ENCODE results near the gene CCDC93. TPM values are rescaled to one million over a fixed set of nuclear protein-coding genes. Genes with fewer than 3 reads are reported as not detected.
"Not testable (repeated sequence)": the region's sequence is repeated elsewhere in the genome, so short reads cannot be mapped to it uniquely, and the experiment has no call there.

CCDC93 gene
- total RNA-seq, 6 donors from 2014 or later = 19.6 to 141 (median 38.8) TPM

DNA sequence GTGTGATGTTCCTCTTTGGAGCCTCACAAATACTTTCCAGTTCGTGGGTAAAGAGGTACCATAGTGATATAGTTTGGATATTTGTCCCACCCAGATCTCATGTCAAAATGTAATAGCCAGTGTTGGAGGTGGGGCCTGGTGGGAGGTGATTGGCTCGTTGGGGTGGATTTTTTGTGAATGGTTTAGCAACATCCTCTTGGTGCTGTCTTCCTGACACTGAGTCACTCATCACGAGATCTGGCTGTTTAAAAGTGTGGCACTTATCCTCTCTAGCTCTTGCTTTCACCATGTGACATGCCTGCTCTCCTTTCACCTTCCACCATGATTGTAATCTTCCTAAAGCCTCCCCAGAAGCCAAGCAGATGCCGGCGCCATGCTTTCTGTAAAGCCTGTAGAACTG is 3.0 kb upstream of the CCDC93 start:
- WGBS, 2 donors = 63 to 77% methylated on average over 5 of the region's 5 CpGs
- DNase-seq (peak in 1 of 2 donors; percentile 61), ATAC-seq (ENCODE audit: low FRiP score in 2 of 2) (no peak)
- Histone ChIP-seq H3K4me1 (peaks cover 10 to 20% (median 15%) of the 10 kb centered on the region in 4 donors), H3K36me3 (no peaks in the 10 kb centered on the region), H3K9me3 (no peaks in the 10 kb centered on the region), H3K27me3 (no peaks in the 10 kb centered on the region), H3K4me3 (no peak overlapping the region), H3K27ac (peak overlapping the region in 2 of 4 donors; percentile 47 to 56)
- TF ChIP-seq POLR2AphosphoS5 (IDR thresholded peaks at IDR 0.05) = no peak
- peak in 1 of 4 donors; percentile 42 for TF ChIP-seq POLR2A (IDR thresholded peaks at IDR 0.05)
- TF ChIP-seq, protein P1, sequence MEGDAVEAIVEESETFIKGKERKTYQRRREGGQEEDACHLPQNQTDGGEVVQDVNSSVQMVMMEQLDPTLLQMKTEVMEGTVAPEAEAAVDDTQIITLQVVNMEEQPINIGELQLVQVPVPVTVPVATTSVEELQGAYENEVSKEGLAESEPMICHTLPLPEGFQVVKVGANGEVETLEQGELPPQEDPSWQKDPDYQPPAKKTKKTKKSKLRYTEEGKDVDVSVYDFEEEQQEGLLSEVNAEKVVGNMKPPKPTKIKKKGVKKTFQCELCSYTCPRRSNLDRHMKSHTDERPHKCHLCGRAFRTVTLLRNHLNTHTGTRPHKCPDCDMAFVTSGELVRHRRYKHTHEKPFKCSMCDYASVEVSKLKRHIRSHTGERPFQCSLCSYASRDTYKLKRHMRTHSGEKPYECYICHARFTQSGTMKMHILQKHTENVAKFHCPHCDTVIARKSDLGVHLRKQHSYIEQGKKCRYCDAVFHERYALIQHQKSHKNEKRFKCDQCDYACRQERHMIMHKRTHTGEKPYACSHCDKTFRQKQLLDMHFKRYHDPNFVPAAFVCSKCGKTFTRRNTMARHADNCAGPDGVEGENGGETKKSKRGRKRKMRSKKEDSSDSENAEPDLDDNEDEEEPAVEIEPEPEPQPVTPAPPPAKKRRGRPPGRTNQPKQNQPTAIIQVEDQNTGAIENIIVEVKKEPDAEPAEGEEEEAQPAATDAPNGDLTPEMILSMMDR (IDR thresholded peaks at IDR 0.05) = no peak
- peak in 1 of 4 donors; percentile 50 for TF ChIP-seq EP300 (IDR thresholded peaks at IDR 0.05)

DNA sequence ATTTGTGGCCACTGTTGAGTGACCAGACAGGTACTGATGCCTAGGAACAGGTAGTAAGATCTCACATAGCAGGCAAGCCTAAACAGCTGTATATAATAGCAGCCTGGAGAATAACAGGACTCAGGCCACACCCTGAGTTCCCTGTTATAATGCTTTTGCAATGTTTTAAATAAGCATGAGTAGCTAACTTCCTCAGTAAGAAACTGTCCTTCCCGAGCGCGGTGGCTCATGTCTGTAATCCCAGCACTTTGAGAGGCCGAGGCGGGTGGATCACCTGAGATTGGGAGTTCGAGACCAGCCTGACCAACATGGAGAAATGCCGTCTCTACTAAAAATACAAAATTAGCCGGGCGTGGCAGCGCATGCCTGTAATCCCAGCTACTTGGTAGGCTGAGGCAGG is 1.9 kb upstream of the CCDC93 start:
- H3K27me3 ChIP-seq; H3K4me3 ChIP-seq; H3K36me3 ChIP-seq; ATAC-seq (ENCODE audit: low FRiP score in 2 of 2); H3K9me3 ChIP-seq: not testable (repeated sequence)
- Histone ChIP-seq H3K27ac (peak overlapping the region in 2 of 4 donors; percentile 47 to 56), H3K4me1 (peaks cover 14 to 27% (median 21%) of the 10 kb centered on the region in 4 donors)
- peak in 1 of 4 donors; percentile 23 for TF ChIP-seq POLR2A (IDR thresholded peaks at IDR 0.05)
- peak in 1 of 2 donors; percentile 39 for DNase-seq
- 76 to 87% methylated on average over 10 of the region's 10 CpGs for WGBS, 2 donors

DNA sequence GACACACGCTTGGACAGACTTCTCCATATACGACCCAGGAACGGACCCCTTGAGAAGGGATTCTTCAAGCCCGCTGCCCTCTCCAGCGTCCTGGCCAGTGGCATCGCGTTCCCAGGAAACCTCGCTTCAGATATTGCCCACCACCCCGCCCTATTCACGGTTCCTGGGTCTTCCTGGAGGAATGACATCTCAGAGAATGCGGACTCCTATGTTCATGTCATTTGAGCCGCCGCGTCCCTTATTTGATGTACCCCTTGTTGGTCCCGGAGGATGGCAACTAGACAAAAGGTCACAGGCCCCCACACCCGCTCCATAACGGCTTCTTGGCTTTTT is 588 bp upstream of the CCDC93 start:
- 1% methylated on average over 10 to 17 of the region's 17 CpGs for WGBS, 2 donors
- Histone ChIP-seq H3K4me1 (peaks cover 14 to 27% (median 22%) of the 10 kb centered on the region in 4 donors), H3K27ac (peak overlapping the region; percentile 53 to 94 (median 91)), H3K4me3 (peak overlapping the region; percentile 77 to 100 (median 91)), H3K27me3 (no peaks in the 10 kb centered on the region), H3K9me3 (no peaks in the 10 kb centered on the region), H3K36me3 (no peaks in the 10 kb centered on the region)
- TF ChIP-seq POLR2A (IDR thresholded peaks at IDR 0.05) (no peak), EP300 (IDR thresholded peaks at IDR 0.05) (no peak)
- TF ChIP-seq, protein P1 (IDR thresholded peaks at IDR 0.05) = no peak
- peak in 1 of 2 donors; percentile 0 for ATAC-seq (ENCODE audit: low FRiP score in 2 of 2)
- no peak for DNase-seq

DNA sequence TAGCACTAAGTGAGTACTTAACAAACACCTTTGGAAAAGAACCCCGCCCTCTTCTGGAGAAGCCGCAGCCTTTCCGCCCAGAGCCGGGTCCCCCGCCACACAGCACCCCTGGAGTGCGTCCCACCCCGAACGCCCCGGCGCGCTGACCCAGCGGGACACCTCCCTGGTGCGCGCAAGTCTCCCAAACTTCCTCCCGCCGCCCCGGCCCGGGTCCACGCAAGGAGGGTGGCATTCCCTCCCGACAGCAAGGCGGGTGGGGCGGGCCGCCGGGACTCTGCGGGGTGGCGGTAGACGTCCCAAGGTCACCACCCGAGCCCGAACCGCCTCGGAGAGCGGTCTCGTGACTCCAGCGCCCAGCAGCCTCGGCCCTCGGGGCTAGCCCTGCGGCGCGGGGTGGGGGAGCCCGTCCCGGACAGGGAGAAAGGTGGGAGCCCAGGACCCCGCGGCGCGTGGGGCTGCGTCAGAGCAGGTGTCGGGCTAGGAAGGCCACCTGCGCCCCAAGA is 598 bp downstream of the CCDC93 start:
- peak; percentile 46 to 92 for DNase-seq
- Histone ChIP-seq H3K27me3 (no peaks in the 10 kb centered on the region), H3K9me3 (no peaks in the 10 kb centered on the region), H3K27ac (peak overlapping the region; percentile 89 to 94 (median 92)), H3K36me3 (peaks cover 0 to 10% (median 4%) of the 10 kb centered on the region in 4 donors), H3K4me1 (peaks cover 14 to 27% (median 22%) of the 10 kb centered on the region in 4 donors), H3K4me3 (peak overlapping the region; percentile 90 to 100 (median 95))
- WGBS, 2 donors = 0% methylated on average over 29 of the region's 48 CpGs; no CpG with 5 or more reads in 1 of the 2 donors
- TF ChIP-seq POLR2A (IDR thresholded peaks at IDR 0.05) = no peak
- TF ChIP-seq EP300 (IDR thresholded peaks at IDR 0.05) = no peak
- TF ChIP-seq, protein P1 (IDR thresholded peaks at IDR 0.05) = no peak
- no peak for TF ChIP-seq POLR2AphosphoS5 (IDR thresholded peaks at IDR 0.05)
- peak; percentile 74 to 75 for ATAC-seq (ENCODE audit: low FRiP score in 2 of 2)

DNA sequence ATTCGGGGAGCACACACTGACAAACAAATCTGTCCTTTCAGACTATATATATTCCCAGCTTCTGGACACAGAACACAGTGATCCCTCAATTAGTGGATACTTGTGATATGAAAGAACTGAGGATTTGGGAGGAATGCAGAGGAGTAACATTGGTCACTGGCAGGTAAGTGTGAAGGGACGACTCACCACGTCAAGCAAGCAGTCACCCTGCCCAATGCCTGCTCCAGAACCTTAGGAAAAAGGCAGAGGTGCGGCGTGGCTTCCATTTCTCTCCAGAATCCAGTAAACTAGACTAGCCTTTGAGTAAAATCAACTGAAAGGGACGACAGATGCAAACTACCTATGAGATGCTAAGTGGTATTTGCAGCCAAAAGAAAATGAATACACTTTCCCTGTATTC is 1.1 kb downstream of the CCDC93 start:
- Histone ChIP-seq H3K9me3 (no peaks in the 10 kb centered on the region), H3K27ac (peak overlapping the region; percentile 89 to 94 (median 92)), H3K4me1 (peaks cover 14 to 27% (median 22%) of the 10 kb centered on the region in 4 donors), H3K4me3 (peak overlapping the region; percentile 90 to 100 (median 95)), H3K36me3 (peaks cover 4 to 15% (median 8%) of the 10 kb centered on the region in 4 donors), H3K27me3 (no peaks in the 10 kb centered on the region)
- no peak for TF ChIP-seq POLR2AphosphoS5 (IDR thresholded peaks at IDR 0.05)
- TF ChIP-seq, protein P1 (IDR thresholded peaks at IDR 0.05) = no peak
- no peak for TF ChIP-seq POLR2A (IDR thresholded peaks at IDR 0.05)
- TF ChIP-seq EP300 (IDR thresholded peaks at IDR 0.05) = no peak
- no peak for ATAC-seq (ENCODE audit: low FRiP score in 2 of 2)
- WGBS, 2 donors = 39 to 40% methylated on average over 6 of the region's 6 CpGs
- DNase-seq = no peak
